Stimulated activated CD4-positive, alpha-beta T cell treated with anti-CD3 and anti-CD28 coated beads, Interleukin-4, amount 100 ng/mL, for 48 hours (primary cell): ENCODE results near the gene STRIP2.
"Not testable (repeated sequence)": the region's sequence is repeated elsewhere in the genome, so short reads cannot be mapped to it uniquely, and the experiment has no call there.

Experiments used
- DNase-seq, 2 donors: peaks; one replicate each; pipeline ENCODE4 v3.0.0-alpha.2; 2020; ENCODE audit warnings: low read depth in 2 of 2

STRIP2 gene

DNA sequence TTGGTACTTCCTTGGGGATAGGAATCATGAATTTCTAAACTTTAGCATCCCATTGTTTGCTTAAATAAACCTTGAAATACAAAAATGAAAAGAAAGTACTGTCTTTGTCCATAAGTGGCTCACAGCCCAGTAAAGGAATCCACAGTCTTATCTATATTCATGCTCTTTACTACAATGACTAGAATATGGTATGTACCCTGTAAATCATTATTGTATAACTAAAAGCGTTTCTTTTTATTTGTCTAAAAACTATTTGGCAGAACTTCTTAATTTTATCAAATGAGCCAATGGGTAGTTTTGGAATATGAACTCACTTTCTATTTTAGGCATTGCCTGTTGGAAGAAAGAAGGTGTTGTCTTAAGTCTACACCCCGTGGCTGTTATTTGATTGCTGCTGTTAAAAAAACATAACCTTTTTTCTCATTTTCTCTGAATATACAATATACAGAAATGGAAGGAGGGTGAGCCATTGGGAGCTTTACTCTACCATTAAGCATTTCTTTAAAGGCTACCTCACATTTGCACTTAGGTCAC, 12.4 kb upstream of the STRIP2 start:
- no peak for DNase-seq

DNA sequence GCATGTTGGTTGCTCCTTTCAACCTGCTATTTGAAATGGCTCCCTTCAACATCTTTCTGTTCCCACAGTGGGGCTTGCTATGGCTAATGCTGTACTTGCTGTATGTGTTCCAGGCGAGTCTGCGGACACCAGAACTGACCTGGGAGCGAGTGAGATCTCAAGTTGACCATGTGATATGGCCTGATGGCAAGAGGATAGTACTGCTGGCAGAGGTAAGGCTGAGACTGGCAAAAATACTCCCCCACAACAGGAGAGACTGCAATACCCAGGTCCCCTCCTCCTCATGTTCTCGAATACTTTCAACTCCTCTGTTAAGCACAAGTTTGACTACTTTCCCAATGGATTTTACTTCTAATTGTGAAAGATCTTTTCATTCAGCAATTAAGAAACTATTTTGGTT, 11.5 kb upstream of the STRIP2 start:
- no peak for DNase-seq

DNA sequence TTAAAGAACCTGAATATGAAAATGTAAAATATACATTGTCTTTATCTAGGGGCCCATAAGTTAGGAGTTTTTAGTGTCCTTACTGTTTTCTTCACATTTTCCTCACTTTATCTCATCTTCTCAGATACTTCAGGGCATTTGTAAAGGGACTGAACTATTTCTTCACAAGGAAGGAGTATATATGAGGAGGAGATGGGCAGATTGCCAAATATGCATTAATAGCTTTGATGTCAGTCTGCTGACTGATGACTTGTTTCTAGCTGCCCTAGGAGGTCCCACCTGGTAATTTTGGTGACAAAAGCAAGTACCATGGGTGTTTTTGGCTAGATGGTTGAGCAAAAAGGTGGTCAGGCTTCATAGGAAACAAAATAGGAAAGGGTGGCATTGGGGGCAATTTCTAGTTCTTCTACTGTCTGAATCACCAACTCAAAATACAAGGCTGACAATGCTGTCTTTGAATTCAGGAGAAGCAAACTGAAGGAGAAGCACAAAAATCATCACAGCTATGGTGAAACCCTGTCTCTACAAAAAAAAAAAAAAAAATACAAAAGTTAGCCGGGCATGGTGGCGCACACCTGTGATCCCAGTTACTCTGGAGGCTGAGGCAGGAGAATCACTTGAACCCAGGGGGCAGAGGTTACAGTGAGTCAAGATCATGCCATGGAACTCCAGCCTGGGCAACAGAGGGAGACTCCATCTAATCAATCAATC, 10.4 kb upstream of the STRIP2 start:
- no peak for DNase-seq

DNA sequence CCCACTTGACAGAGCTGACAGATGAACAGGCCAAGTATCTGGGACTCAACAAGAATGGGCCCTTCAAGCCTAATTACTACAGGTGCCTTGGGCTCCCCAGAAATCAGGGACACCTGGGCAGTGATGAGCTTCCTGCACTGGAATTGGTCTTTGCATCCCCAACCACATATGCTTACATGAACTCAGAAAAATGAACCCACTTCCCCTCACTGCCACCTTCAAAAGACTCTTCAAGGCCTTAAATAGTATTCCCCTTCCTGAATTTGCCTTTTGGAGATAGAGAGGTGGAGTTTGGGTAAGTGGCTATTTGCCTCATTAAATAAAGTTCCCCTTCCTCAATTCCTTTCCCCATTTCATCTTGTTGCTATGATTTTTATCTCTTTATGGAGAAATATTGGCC, 7.8 kb upstream of the STRIP2 start:
- no peak for DNase-seq

DNA sequence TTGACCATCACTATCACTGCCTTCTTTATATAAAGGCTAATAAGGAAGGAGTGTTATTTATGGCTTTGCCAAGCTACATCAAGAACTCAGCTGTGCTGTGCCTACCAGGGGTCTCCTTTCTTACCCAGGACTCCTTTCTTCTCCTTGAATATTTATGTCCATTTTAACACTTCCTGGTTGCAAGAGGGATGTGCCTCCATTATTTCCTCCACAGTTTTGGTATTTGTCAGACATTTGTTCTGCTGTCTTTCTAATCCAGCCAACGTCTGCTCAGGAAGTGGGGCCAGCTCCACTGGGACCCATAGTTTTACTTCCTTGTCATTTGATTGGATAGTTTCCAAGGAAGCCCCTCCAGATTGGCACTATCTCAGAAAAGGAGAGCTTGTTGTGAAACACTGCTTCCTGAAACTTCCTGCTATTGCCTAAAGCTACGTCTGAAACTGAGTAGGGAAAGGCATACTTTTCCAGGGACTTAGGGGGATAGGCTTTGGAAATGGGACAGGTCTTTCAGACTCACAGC, 6.6 kb upstream of the STRIP2 start:
- no peak for DNase-seq

DNA sequence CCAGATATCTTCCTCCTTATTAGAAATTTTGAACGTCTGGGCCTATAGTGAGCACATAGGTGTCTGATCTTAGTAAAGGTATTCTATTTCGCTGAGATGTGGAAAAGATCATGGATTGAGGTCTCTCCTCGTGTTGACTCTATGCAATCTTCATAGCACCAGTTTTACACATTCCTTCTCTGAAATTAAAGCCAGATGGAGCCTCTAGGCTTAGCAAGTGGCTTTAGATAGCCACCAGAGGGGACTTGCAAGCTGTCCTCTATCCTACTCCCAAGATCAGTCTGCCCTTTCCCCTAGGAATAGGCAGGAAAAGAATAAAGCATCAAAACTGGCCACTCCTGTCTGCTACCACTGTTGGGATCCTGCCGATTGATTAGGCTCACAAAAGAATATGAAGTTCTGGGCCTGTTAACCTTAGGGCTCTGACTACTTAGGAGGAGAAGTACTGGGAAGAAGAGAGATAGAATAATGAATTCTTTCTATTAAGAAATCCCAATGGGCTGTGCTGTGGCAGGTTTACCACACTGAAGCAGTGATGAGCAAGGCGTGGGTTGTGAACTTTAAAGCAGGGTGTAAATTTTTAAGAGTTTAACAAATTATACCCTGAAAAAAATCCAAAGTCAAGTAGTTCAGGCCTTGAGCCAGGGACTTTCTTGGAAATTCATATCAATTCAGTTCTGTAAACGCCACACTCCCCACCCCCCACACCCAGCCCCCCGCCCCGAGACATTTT, 2.2 kb upstream of the STRIP2 start:
- DNase-seq = no peak

DNA sequence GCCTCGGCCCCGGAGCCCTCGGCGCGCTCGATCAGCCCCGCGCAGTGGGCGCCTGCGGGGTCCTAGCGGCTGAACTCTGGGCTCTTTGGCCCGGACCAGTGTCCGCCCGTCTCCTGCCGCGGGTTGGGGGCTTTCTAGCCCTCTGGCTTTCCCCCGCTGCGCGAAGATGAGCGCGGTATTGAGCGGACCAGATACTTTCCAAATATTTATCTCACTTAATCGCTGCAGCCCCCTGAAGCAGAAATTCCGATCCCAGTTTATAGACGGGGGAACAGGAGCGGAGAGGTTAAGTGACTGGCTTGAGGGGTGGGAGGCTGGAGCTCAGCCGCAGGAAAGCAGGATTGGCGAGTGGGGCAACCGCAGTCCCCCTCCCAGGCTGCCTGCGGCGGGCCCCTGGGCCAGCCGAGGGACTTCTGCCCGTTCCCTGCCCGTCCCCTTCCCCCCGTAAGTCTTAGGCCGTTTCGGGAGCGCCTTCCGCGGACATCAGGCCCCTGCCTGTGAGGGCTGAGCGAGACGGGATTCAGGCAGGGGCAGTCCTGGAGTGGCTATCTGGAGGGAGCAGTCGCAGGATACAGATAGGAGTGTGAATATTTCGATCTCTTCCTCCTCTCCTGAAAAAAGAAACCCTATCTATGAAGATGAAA, 565 bp downstream of the STRIP2 start:
- DNase-seq = no peak

DNA sequence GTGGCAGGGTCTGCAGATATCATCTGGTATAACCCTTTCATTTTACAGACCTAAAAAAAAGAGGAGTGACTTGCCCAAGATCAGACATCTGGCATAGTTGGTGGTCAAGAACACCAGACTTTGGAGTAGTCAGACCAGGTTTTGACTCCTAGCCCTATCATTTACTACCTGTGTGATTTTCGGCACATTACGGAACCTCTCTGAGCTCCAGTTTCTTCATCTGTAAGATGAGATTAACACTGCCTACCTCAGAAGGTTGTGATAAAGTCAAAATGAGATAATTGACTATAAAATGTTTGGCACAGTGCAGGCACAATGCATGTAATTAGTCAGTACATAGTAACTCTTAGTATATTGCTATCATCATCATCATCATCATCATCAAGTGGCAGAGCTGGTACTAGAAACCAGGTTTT, 1.2 kb downstream of the STRIP2 start:
- DNase-seq = no peak

DNA sequence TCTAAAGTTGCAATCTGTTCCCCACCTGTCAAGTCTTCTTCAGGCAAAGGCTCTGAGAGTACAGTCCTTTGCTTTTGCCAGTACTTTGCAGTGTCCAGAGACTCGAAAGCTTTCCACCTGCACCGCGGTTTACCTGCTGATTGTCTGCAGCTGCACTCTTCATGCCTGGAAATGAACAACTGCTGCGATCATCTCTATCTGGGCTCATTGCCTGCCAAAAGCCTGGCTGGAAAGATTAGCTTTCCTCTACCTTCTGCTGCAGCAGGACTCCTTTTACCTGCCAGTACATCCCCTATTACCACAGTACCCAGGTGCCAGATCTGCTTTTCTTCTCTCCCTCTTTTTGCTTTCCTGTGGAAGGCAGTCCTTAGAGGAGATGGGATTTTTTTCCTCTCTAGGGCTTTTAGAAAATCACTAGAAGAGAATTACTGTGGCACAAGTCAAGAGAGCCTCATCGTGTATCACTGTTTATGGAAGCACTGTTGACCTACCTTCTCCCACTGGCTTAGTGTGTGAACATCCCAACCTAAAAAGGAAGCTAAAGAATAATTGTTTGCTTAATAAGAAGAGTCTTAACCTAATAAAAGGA, 2.2 kb downstream of the STRIP2 start:
- no peak for DNase-seq

DNA sequence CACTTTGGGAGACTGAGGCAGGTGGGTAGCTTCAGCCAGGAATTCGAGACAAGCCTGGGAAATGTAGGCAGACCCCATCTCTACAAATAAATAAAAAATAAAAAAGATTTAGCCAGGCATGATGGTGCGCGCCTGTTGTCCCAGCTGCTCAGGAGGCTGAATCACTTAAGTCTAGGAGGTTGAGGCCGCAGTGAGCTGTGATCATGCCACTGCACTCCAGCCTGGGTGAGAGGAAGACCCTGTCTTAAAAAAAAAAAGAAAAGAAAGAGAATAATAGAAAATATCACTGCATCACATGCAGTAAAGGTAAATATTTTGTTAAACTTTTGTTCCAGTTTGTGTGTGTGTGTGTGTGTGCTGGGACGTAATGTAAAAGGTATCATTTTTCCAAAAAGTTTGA, 3.0 kb downstream of the STRIP2 start:
- no peak for DNase-seq

DNA sequence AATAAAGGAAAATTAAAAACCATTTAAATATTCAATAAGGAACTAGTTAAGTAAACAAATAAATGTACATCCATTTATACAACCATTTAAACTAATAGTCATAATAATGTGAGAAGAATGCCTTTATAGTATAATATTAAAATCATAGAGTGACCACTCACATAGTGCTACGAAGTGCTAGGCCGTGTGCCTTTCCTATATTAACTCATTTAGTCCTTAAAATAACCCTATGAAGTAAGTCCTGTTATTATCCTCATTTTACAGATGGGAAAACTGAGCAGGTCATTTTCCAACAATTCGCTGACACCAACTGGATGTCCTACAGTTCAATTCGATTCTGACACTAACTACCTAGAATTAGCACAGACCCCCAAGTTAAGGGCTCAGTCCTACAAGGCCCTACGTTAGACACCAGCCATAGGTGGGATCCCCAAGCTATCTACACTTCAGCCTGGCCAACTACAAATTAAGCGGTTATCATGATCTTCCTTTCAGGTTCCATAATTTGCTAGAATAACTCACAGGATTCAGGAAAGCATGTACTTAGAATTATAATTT, 4.1 kb downstream of the STRIP2 start:
- DNase-seq = no peak

DNA sequence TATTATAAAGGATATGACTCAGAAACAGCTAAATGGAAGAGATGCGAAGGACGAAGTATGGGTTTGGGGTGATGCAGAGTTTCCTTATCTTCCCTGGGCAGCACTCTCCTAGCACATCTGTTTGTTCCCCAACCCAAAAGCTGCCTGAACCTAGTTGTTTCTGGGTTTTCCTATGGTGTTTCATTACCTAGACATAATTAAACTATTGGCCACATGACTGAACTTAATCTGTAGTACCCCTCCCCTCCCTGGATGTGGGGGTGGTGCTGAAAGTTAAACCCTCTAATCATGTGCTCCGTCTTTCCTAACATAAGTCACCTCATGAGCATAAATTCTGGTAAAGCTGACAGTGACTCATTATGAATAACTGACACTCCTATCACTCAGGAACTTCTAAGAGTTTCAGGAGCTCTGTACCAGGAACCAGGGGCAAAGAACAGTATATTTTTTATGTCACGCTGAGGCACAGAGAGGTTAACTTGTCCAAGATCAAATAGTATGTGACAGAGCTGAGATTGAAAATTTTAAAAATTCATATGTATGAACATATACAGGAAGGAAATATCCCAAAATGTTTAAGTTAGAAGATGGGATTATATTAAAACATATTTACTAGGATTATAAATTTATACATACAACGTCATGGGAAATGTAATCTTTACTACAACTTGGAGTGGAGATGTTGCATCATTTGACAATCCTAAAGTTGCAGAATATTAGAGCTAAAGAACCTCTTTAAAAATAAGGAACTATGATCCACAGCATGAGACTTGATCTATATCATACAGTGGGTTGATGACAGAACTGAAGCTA, 4.8 kb downstream of the STRIP2 start:
- peak; percentile 35 to 71 for DNase-seq

DNA sequence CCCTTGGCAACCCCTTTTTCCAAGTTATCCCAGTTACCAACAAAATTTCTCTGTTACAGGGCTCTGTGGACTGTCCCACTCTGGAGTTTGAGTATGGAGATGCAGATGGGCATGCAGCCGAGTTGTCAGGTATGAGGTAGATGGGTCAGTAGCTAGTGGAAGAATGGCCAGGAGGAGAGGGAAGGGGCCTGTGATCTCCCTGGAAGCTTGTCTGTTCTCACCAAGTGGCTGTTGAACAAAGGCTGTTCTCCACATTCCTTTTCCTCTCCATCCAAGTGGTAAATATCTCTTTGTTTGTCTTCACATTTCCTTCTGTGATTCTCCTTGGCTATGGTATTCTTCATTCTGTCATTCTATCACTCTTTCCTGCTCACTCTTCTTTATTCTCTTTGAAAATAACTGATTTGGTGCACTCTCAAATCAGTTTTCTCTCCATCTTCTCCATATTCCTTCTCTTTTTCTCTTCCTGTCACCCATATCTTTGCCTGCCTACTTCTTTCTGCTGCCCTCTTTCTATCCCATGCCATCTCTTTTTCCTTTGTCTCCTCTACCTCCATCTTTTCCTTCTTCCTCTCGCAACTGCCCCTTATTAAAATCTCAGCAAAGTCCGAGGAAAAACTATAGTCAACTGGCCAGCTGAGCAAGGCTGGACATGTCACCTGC, 5.9 kb downstream of the STRIP2 start:
- no peak for DNase-seq

DNA sequence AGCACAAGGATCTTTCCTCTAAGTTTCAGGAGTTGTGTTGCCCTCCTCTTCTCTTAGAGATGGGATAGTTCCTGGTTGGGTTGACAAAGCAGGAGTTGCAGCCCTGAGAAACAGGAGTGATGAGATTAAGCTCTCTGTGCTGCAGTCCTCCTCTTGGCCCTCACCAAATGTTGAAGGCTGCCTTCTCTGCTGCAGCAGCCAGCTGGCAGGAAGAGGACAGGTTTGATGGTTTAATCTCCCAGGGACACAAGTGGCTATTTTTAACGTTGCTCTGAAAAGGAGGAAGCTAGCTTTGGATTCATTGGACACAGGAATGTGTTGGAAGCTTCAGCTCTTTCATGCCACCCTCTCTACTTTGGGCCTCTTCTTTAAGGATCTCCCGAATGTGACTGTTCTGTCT, 9.4 kb downstream of the STRIP2 start:
- DNase-seq = no peak

DNA sequence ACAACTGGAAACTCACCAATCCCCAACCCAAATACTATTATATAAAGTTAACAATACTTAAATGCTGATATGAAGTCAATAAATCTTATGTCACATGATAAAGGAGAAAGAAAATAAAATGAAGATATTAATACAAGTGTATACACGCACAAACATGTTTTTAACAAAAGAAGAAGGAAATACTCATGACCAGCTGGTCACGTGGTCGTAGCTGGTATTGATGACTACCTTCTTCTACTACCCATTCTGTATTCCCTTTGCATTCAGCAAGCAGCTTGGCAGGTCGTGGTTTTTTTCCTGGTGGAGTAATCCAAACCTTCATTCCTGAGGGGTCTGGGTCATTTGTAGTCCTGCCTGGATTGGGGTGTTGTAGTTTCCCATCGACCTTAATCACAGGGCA, 10.5 kb downstream of the STRIP2 start:
- DNase-seq = not testable (repeated sequence)

DNA sequence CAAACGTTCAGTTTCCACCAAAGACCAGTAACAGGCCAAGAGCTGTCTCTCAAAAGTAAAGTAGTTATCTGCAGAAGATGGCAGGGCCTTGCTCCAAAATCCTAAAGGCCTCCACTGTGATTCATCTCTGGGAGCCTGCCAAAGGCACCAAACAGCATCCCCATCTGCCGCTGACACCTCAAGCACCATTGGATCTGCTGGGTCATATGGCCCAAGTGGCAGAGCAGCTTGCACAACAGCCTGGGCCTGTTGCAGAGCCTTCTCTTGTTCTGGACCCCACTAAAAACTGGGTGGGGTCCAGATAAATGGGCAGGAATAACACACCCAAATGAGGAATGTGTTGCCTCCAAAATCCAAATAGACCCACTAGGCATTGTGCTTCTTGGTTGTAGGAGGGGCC, 12.7 kb downstream of the STRIP2 start:
- DNase-seq = not testable (repeated sequence)

DNA sequence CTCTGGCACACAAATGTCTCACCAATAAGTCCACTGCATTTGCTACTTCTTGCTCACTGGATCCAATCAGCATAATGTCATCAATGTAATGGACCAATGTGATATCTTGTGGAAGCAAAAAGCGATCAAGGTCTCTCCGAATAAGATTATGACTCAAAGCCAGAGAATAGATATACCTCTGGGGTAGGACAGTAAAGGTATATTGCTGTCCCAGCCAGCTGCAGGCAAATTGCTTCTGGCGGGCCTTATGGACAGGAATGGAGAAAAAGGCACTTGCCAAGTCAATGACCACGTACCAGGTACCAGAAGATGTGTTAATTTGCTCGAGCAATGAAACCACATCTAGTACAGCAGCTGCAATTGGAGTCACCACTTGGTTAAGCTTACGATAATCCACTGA, 13.2 kb downstream of the STRIP2 start:
- DNase-seq = not testable (repeated sequence)

DNA sequence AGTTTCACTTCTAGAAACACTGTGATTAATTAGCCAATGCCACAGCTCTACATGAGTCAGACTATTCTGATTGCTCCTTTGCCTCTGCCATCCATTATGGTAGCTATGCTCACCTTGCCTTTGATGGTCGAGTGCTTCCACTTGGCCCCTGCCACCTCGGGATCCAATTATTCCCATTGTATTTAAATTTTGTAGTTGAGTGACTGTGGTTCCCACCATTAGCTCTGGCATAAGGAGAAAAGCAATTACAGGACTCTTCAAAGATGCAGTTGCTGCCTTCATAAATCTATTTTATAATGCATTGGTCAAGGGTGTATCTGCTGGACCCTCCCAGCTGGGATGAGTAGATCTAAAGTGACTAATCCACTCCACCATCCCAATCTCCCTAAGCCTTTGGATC, 14.4 kb downstream of the STRIP2 start:
- DNase-seq = not testable (repeated sequence)

DNA sequence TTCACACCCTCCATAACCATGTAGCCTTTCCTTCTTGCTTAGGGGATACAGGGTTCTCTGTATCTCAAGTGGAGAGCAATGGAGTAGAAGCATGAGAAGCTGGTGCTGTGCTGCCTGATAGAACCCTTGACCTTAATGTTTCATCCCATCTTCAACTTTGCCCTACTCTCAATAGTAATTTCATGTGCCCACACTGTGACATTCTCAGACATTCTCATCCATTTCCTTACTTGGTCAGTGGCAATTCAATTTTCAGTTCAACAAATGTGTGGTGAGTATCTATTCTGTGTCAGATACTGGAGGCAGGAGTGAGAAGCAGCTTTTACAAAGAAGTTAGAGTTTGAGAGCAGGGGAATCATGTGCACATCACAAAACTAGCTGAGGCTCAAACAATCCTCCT, 16.1 kb downstream of the STRIP2 start:
- no peak for DNase-seq

DNA sequence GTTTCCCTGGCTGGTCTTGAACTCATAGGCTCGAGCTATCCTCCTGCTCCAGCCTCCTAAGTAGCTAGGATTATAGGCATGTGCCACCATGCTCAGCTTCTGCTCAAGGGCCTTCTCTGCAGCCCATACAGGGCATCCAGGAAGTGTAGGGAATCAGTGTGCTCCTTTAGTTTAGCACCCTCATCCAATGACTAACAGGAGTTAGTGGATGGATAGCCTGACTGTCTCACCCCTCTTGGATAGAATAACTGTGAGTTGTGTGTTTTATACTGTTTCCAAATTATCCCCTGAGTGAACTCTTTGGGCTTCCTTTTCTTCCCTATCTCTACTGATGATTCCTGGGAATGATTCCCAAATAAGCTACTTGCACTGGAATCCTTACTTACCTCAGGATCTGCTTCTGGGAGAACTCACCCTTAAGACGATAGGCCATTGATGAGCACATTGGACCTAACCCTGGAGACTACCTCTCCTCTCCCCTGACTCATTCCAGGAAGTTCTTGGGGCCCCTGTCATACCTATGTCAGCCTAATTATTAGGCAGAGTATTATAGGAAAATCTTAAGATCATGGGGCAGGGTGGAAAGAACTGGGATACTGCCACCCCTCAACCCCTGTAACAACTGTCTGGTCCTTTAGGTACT, 18.5 kb downstream of the STRIP2 start:
- no peak for DNase-seq
